ENCODE data around the gene FRMD4B. TPM values are rescaled to one million over a fixed set of nuclear protein-coding genes. Genes with fewer than 3 reads are reported as not detected.

Gene FRMD4B
- total RNA-seq, 6 experiments from 2014 or later = 0.03 to 0.12 (median 0.07) TPM; not detected in 1

GRCh38 chr3:69189487-69189886 is 196.4 kb downstream of the FRMD4B start:
- Mint-ChIP-seq H3K4me1 (ENCODE audit: low read depth) (no peaks in the 10 kb centered on the region), H3K27ac (no peak overlapping the region), H3K9me3 (no peaks in the 10 kb centered on the region), H3K36me3 (ENCODE audit: low read depth) (no peaks in the 10 kb centered on the region), H3K27me3 (ENCODE audit: insufficient read depth) (peaks cover 8% of the 10 kb centered on the region; the same call in 1 of the 2 replicates), H3K4me3 (no peak overlapping the region)
- DNase-seq = no peak
- TF ChIP-seq CTCF (IDR thresholded peaks at IDR 0.05) = no peak

- Mint-ChIP-seq H3K36me3 (ENCODE audit: low read depth) (no peaks in the 10 kb centered on the region), H3K27ac (no peak overlapping the region), H3K4me1 (ENCODE audit: low read depth) (peaks cover 18% of the 10 kb centered on the region), H3K27me3 (ENCODE audit: insufficient read depth) (peaks cover 5% of the 10 kb centered on the region; the same call in 1 of the 2 replicates), H3K9me3 (no peaks in the 10 kb centered on the region), H3K4me3 (no peak overlapping the region)
- no peak for DNase-seq
- TF ChIP-seq CTCF (IDR thresholded peaks at IDR 0.05) = no peak
These were observed 199.3 kb downstream of the FRMD4B start for GRCh38 chr3:69186575-69187093.

- H3K27me3 Mint-ChIP-seq (ENCODE audit: insufficient read depth) = no peaks in the 10 kb centered on the region
- DNase-seq = peak; percentile 72
- H3K9me3 Mint-ChIP-seq = no peaks in the 10 kb centered on the region
- H3K27ac Mint-ChIP-seq = peak overlapping the region; percentile 81
- H3K4me1 Mint-ChIP-seq (ENCODE audit: low read depth) = peaks cover 35% of the 10 kb centered on the region
- peaks cover 3% of the 10 kb centered on the region; the same call in 1 of the 2 replicates for H3K36me3 Mint-ChIP-seq (ENCODE audit: low read depth)
- H3K4me3 Mint-ChIP-seq = peak overlapping the region; percentile 72
- TF ChIP-seq CTCF (IDR thresholded peaks at IDR 0.05) = no peak
These were observed 203.1 kb downstream of the FRMD4B start for GRCh38 chr3:69182588-69183316.

GRCh38 chr3:69181592-69182211 is 204.2 kb downstream of the FRMD4B start:
- peak; percentile 12 for DNase-seq
- Mint-ChIP-seq H3K27ac (peak overlapping the region; percentile 81; the same call in 1 of the 2 replicates), H3K36me3 (ENCODE audit: low read depth) (peaks cover 3% of the 10 kb centered on the region; the same call in 1 of the 2 replicates), H3K4me3 (peak overlapping the region; percentile 72), H3K4me1 (ENCODE audit: low read depth) (peaks cover 35% of the 10 kb centered on the region), H3K9me3 (no peaks in the 10 kb centered on the region), H3K27me3 (ENCODE audit: insufficient read depth) (no peaks in the 10 kb centered on the region)
- TF ChIP-seq CTCF (IDR thresholded peaks at IDR 0.05) = no peak

GRCh38 chr3:69180869-69181591 is 204.9 kb downstream of the FRMD4B start:
- no peak for TF ChIP-seq CTCF (IDR thresholded peaks at IDR 0.05)
- no peak overlapping the region for H3K27ac Mint-ChIP-seq
- H3K36me3 Mint-ChIP-seq (ENCODE audit: low read depth) = peaks cover 3% of the 10 kb centered on the region; the same call in 1 of the 2 replicates
- DNase-seq = no peak
- no peaks in the 10 kb centered on the region for H3K27me3 Mint-ChIP-seq (ENCODE audit: insufficient read depth)
- peaks cover 35% of the 10 kb centered on the region for H3K4me1 Mint-ChIP-seq (ENCODE audit: low read depth)
- peak overlapping the region; percentile 18; the same call in 1 of the 2 replicates for H3K4me3 Mint-ChIP-seq
- no peaks in the 10 kb centered on the region for H3K9me3 Mint-ChIP-seq
